Activated effector memory CD4-positive, alpha-beta T cell treated with anti-CD3 and anti-CD28 coated beads, Interleukin-2, amount 50 U/mL, for 16 hours (primary cell): ENCODE measurements around the gene LHFPL4.
"Not testable (repeated sequence)": the region's sequence is repeated elsewhere in the genome, so short reads cannot be mapped to it uniquely, and the experiment has no call there.

Source experiments
- DNase-seq: peaks from one replicate; pipeline ENCODE4 v3.0.0-alpha.2; 2020

The LHFPL4 gene

DNA sequence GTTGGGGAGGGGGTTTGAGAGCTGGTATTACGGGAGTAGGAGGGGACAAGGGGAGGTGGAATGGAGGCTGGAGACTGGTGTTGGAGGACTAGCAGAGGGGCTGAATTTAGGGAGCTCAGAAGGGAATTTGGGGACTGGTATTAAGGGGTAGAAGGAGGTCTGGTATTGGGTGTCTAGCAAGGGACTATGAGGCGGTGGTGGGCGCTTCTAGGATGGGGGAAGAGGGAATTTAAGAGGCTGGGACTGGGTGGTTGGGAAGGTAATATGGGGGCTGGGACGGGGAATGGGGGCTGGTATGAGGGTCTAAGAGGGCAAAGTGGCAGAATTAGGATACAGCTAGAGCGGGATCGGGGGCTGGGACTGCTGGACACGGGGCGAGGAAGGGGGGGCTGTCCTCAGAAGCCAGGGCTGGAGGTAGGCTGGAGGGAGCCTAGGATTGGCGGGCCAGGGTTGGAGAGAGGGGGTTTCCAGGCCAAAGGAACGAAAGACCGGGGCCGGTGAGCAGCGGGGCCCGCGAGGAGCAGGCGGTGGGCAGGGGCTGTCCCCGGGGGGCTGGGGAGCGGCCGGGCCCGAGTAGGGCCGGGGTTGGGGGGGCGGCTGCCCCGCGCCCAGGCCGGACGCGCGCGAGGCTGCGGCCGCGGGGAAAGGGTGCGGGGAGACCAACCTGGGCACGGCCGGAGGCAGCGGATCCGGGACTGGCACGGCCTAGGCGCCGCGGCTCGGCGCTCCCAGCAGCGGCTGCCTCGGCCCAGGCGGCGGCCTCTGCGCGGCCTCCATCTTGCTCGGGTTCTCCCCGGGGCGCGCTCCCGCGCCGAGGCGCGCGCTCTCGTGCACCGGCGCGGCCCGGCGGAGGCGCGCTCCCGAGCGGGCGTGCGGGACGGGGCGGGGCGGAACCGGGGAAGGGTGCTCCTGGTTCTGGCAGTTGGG lies at the start of gene LHFPL4:
Gene LHFPL4 (minus strand): TSS at position 802 of the 927 bp plus-strand sequence. CDS start 1,143 bp downstream, outside the sequence.
- no peak for DNase-seq

DNA sequence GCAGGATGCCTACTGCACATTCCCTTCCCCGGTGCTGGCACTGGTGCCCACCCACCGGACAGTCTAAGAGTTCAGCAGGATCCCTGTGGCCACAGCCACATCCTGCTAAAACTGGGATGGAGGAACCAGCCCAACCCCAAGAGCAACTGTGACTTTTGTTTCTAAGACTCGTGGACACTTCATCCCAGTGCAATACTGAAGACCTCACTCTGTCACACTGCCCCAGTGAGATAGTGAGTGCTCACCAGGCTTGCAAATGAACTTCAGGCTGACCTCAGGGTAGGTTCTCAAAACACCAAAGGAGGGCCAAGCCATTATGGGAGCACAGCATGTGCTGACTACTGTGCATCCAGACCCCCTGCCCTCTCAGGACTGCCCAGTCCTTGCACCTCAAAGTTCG lies 49.0 kb upstream of the LHFPL4 start:
- no peak for DNase-seq

DNA sequence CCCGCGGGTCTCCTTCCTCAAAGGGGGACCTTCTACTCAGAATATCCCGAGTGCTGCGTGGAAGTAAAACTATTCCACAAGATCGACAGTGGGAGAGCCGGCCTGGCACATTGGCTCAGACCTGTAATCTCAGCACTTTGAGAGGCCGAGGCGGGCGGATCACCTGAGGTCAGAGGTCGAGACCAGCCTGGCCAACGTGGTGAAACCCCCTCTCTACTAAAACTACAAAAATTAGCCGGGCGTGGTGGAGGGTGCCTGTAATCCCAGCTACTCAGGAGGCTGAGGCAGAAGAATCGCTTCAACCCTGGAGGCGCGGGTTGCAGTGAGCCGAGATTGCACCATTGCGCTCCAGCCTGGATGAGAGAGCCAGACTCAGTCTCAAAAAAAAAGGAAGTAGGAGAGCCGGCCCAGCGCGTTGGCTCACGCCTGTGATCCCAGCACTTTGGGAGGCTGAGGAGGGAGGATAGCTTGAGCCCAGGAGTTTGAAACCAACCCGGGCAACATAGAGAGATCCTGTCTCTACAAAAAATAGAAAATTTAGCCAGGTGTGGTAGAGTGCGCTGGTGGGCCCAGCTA lies 47.5 kb upstream of the LHFPL4 start:
- DNase-seq = not testable (repeated sequence)

DNA sequence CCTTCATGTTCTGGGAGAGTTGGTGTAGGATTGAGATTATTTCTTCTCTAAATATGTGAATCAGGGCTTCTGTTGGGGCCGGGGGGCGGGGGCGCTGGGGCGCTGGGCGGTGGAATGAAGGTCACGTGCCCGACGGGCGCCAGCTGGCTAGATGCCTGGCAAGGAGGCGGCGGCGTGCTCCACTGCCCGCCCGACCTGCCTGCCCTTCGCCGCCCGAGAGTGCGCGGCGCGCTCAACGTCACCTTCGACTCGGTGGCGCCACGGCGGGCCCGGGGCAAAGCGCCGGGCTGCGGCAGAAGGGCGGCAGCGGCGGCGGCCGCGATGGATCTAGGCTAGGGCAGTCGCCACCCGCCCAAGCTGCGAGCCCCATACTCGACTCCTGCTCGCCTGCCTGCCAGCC lies 47.0 kb upstream of the LHFPL4 start:
- no peak for DNase-seq

DNA sequence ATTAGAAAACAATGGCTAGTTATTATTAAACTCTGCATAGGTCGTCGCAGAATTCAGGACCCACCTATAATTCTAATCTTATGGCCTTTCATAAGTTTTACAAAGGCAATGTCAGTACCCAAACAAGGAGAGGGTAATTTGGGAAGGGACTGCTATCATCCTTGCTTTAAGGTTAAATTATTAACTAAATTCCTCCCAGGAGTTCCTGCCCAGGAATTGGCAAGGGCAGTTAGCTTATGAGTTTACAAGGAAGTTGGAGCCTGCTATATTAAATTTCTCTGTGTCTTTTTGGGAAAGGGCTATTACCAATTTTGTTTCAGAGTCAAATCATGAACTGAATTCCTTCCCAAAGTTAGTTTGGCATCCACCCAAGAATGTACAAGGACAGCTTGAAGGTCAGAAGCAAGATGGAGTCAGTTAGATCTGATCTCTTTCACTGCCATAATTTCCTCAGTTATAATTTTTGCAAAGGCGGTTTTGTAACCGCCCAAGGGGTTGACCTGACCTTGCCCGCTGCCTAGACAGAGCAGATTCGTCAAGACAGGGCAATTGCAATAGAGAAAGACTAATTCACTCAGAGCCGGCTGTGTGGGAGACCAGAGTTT lies 45.3 kb upstream of the LHFPL4 start:
- no peak for DNase-seq

DNA sequence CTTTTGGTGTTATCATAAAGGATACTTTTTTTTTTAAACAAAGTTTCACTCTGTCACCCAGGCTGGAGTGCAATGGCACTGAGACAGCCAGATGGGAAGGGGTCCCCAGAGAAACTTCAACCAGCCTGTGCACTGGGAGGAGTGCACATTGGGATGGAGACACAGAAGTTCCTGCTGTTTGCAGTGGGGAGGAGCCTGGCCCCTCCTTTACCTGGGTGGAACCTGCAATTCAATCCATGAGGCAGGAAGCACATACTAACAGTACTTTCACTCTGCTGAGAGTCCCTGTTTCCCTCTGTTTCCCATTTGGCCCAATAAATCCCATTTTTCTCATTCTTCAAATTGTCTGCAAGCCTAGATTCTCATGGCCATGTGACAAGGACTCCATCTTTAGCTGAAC lies 42.3 kb upstream of the LHFPL4 start:
- no peak for DNase-seq

DNA sequence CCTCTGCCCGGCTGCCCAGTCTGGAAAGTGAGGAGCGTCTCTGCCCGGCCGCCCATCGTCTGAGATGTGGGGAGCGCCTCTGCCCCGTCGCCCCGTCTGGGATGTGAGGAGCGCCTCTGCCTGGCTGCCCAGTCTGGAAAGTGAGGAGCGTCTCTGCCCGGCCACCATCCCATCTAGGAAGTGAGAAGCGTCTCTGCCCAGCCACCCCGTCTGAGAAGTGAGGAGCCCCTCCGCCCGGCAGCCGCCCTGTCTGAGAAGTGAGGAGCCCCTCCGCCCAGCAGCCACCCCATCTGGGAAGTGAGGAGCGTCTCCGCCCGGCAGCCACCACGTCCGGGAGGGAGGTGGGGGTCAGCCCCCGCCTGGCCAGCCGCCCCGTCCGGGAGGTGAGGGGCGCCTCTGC lies 38.2 kb upstream of the LHFPL4 start:
- DNase-seq = not testable (repeated sequence)

DNA sequence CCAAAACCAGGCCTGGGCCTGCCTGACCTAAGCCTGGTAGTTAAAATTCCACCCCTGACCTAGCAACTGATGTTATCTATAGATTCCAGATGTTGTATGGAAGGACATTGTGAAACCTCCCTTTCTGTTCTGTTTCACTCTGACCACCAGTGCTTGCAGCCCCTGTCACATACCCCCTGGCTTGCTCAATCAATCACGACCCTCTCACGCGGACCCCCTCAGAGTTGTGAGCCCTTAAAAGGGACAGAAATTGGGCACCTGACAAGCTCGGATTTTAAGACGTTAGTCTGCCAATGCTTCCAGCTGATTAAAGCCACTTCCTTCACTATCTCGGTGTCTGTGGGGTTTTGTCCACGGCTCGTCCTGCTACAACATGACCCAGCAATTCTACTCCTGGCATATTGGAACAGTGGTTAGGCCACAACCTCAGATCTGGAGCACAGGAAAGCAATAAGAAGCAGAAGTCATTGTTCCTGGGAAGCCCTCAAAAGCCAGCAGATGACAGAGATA lies 36.7 kb upstream of the LHFPL4 start:
- no peak for DNase-seq

DNA sequence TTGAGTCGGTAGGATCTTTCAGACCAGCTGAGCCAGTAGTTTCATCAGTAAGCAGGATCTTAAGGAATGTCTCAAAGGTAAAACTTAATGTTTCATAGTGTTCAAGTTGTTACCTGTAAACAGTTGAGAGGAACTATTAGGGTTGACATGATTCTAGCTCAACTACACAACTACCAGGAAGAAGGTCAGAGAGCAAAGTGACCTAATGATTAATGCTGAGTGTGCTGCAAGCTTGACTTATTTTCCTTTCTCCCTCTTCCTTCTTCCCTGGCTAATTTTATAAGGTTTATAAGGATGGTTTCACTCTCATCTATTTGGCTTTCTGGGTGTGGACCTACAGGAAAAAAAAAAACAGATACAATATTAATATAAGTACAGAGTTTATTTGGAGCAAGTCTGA lies 30.2 kb upstream of the LHFPL4 start:
- DNase-seq = no peak

DNA sequence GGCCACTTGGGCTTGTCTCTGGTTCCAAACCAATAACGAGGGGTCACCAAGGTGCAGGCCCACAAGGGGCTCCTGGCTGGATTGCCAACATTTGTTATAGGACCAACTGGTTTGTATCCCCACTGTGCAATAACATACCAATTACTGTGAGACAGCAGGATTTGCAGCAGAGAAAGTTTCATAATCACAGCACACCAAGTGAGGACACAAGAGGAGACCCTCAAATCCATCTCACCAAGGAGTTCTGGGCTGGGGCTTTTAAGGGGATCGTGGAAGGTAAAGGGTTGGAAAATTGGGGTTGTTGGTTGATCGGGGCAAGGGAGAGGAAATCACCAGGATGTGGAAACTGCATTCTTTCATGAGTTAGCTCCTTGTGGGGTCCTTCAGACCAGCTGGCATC lies 29.7 kb upstream of the LHFPL4 start:
- DNase-seq = no peak

DNA sequence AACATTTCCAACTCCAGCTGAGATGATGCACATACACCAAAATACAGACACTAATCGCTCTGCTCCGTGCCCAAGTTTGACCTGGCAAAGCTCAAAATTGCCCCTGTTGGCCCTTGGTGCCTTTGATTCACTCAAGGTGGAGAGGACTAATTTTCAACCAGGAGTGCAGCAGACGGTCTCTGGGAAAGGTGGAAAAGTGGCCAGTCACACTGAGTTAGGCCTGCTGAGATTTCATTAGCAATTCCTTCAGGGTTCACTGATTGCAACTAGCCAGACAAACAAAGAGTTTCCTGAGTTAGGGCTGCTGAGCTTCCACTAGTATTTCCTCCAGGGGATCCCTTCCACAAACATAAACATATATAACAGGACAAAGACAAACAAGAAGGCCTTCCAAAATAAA lies 28.7 kb upstream of the LHFPL4 start:
- no peak for DNase-seq

DNA sequence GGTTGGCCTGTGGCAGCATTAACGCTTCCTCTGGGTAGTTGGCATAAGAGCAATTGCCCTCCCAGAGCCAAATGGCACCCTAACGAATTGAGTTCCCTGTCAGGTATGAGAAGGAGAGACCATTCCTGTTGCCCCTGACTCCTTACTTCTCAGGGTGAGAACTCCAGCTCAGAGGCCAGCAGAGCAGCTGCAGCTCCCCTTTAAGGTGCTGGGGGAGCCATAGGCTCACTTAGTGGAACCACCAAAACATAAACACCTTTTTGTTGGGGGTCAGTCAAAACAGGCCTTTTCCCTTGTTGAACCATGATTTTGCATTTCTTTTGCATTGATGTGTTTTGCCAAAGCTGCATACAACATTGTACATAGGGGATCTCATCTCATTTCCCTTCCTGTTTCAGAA lies 28.1 kb upstream of the LHFPL4 start:
- DNase-seq = no peak

DNA sequence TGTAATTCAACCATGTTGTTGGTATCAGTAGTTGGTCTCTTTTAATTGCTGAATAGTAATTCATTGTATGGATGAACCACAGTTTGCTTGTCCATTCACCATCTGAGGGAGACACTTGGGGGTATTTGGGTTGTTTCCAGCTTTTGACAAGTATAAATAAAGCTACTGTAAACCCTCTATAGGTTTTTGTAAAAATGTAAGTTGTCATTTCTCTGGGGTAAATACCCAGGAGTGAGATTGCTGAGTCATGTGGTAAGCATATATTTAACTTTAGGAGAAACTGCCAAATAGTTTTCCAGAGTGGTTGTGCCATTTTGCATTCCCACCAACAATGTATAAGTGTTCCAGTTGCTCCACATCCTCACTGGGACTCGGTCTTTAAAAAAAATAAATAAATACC lies 15.4 kb upstream of the LHFPL4 start:
- DNase-seq = no peak

DNA sequence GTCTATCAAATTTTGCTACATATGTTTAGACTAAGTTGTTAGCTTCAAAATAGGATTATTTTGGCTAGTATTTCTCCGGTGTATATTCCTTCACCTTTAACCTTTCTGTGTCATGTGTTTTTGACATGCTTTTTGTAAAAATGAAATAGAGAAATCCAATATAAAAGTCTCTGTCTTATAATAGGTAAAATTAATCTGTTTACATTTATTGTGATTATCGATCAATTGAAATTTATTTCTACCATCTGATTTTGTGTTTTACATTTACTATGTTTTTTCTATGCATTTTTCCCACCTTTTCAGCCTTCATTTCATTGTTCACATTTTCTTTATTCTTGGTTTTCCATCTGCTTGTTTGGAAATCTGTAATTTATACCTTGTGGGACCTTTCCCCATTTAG lies 11.7 kb upstream of the LHFPL4 start:
- DNase-seq = no peak

DNA sequence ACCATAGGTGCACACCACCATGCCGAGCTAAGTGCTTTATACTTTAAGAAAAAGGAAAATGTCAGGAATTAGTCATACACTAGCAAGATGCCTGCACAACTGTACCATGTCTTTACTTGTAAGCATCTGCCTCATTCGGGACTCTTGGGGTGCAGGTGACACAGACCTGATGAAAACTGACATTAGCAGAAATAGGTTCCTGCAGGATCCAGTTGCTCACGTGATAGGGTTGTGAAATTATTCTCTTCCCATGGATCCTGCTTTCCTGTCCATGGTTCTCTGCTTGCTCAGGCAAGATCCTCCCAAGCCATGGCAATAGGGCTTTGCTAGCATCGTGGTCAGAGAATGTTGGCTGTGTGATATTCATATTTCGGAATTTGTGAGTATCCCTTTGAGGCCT lies 10.2 kb upstream of the LHFPL4 start:
- no peak for DNase-seq

DNA sequence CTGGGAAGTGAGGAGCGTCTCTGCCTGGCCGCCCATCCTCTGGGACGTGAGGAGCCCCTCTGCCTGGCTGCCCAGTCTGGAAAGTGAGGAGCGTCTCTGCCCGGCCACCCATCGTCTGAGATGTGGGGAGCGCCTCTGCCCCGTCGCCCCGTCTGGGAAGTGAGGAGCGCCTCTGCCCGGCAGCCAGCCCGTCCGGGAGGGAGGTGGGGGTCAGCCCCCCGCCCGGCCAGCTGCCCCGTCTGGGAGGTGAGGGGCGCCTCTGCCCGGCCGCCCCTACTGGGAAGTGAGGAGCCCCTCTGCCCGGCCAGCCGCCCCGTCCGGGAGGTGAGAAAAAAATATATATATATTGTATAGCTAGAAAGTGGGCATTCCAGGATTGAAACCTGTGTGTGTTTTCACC lies 6.4 kb upstream of the LHFPL4 start:
- DNase-seq = not testable (repeated sequence)

DNA sequence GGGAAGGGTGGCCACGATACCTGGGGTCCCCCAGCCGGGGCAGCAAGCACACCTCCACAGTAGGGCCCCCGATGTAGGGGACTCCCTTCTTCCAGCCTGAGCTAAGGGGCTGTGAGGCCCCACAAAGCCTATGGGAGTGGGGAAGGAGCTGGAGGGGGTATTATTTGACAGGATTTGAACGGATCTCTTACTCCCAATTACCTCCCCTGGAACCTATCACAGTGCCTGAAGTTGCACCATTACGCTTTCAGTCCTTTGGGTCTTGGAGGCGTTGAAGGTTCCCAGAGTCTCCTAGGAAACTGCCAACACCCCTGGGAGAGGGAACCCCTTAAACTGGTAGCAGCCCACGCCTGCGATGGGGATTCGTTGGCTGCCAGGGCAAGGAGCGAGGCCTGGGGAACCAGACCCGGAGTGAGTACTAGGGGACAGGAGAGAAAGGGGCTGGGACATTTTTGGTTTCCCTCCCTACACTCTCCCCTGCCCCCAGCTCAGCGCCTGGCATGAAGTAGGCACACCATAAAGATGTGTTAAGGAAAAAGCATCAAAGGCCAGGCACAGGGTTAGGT lies 409 bp upstream of the LHFPL4 start:
- DNase-seq = no peak

DNA sequence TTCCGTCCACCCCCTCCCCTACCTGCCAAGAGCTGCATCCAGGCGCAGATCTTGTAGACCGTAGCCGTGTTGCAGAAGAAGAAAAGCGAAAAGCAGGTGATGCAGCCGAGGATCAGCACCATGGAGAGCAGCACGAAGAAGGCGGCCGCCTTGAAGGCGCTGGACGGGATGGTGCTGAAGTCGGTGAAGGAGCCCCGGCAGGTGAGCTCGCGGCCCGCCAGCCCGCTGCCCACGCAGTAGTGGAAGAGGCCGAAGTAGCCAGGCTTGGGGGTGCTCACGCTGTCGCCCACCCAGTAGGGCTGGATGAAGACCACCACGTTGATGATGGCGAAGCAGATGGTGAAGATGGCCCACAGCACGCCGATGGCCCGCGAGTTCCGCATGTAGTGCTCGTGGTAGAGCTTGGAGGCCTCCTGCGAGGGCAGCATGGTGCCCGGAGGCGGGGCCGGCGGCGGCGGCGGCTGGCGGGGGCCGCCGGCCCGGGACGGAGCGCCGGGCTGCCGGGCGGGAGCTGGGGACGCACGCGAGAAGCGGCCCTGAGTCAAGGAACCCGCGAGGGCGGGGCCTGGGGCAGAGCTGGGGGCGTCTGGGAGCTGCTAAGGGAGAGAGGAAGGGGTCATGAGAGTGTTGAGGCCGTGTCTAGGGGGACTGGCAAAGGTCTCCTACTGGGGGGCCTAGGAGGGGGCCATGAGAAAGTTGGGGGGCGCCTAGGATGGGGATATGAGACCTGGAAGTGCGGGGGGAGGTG lies 1.2 kb downstream of the LHFPL4 start:
- DNase-seq = peak; percentile 65

DNA sequence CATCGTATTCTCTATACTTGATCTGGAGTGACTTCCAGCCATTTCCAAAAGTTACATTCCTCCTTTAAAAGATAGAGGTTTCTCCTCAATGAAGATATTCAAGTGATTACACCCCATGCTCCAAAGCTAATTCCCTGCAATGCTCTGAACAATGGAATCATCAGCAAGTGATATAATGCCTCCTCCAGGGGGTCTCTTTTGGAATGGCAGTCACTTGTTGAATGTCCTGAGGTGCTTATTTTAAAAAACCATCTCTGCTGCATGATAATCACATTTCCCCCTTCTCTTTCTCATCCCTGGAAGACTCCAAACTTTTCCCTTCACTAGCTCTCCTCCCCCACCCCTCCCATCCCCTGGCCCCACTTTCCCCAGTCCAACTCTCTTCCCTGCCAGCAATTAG lies 2.6 kb downstream of the LHFPL4 start:
- DNase-seq = no peak

DNA sequence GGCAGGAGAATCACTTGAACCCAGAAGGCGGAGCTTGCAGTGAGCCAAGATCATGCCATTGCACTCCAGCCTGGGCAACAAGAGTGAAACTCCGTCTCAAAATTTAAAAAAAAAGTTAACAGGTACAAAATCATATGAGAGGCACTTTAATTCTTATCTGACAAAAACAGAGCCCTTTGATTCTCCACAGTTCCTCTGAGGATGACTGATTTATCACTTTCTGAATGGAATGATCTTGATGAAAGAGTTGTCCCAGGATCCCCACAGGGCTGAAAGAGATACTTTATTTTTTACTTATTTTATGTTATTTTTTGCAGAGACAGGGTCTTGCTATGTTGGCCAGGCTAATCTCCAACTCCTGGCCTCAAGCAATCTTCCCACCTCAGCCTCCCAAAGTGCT lies 4.0 kb downstream of the LHFPL4 start:
- DNase-seq = no peak

DNA sequence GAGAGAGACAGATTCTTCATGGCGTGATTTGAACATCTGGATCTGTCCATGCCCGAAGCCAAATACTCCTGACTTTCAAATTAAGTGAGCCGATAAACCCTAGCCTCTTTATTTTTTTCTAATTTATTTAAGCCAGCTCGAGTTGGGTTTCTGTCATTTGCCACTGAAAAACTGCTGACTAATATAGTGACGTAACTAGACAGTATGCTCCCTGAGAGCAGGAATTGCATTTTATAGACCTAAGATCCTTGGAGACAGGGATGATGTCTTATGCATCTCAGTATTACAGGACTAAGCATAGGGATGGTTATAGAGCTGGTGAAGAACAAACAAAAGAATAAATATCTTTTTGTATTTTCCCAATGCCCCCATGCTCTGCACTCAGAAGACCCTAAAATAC lies 4.6 kb downstream of the LHFPL4 start:
- DNase-seq = no peak

DNA sequence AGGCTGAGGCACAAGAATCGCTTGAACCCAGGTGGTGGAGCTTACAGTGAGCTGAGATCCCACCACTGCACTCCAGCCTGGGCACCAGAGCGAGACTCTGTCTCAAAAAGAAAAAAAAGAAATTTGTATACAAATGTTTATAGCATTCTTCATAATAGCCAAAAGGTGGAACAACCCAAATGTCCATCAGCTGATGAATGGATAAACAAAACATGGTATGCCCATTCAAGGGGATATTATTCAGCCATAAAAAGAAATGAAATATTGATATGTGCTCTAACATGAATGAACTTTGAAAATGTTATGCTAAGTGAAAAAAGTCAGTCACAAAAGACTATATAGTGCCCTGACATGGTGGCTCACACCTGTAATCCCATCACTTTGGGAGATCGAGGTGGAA lies 11.4 kb downstream of the LHFPL4 start:
- no peak for DNase-seq

DNA sequence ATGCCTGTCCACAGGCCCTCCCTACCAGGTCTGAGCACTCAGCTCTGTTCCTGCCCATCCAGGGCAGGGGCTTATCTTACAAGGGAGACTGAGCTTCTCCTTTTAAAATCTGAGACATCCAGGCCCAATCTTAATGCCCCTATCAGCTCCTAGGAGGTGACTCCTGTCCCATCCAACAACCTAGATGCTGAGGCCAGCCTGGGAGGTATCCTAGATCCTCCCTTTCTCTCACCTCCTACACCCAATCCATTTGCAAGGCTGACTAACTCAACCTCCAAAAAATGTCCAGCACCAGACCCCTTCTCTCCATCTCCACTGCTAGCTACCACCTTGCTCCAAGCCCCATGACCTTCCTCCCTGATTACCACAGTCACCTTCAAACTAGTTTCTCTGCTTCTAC lies 17.4 kb downstream of the LHFPL4 start:
- DNase-seq = no peak
